ENCODE data around the gene APOA4.
"Not testable (repeated sequence)": the region's sequence is repeated elsewhere in the genome, so short reads cannot be mapped to it uniquely, and the experiment has no call there.

Gene APOA4

GRCh38 chr11:116813781-116814471 lies 9.2 kb downstream of the APOA4 start:
- DNase-seq, result no peak
- in situ Hi-C loops (cut with HindIII; ENCODE audit: low pct_ligation_motif_present, low pct_unique_long_range_greater_than_20kb, low sequenced_read_pairs), result no loop called here

- in situ Hi-C loops (cut with HindIII; ENCODE audit: low pct_ligation_motif_present, low pct_unique_long_range_greater_than_20kb, low sequenced_read_pairs), result no loop called here
- no peak for DNase-seq
Measured at GRCh38 chr11:116813170-116813569, 9.9 kb downstream of the APOA4 start.

GRCh38 chr11:116812109-116812508 lies 11.0 kb downstream of the APOA4 start:
- in situ Hi-C loops (cut with HindIII; ENCODE audit: low pct_ligation_motif_present, low pct_unique_long_range_greater_than_20kb, low sequenced_read_pairs), result no loop called here
- DNase-seq, result no peak

- in situ Hi-C loops (cut with HindIII; ENCODE audit: low pct_ligation_motif_present, low pct_unique_long_range_greater_than_20kb, low sequenced_read_pairs), result no loop called here
- DNase-seq, result no peak
Measured at GRCh38 chr11:116811194-116811593, 11.9 kb downstream of the APOA4 start.

GRCh38 chr11:116808262-116809175 lies 14.6 kb downstream of the APOA4 start:
- no peak for DNase-seq
- in situ Hi-C loops (cut with HindIII; ENCODE audit: low pct_ligation_motif_present, low pct_unique_long_range_greater_than_20kb, low sequenced_read_pairs), result no loop called here

- no peak for DNase-seq
- in situ Hi-C loops (cut with HindIII; ENCODE audit: low pct_ligation_motif_present, low pct_unique_long_range_greater_than_20kb, low sequenced_read_pairs), result no loop called here
Measured at GRCh38 chr11:116807601-116808261, 15.4 kb downstream of the APOA4 start.

- in situ Hi-C loops (cut with HindIII; ENCODE audit: low pct_ligation_motif_present, low pct_unique_long_range_greater_than_20kb, low sequenced_read_pairs), result no loop called here
- DNase-seq, result no peak
Measured at GRCh38 chr11:116804001-116804400, 19.1 kb downstream of the APOA4 start.

DNA sequence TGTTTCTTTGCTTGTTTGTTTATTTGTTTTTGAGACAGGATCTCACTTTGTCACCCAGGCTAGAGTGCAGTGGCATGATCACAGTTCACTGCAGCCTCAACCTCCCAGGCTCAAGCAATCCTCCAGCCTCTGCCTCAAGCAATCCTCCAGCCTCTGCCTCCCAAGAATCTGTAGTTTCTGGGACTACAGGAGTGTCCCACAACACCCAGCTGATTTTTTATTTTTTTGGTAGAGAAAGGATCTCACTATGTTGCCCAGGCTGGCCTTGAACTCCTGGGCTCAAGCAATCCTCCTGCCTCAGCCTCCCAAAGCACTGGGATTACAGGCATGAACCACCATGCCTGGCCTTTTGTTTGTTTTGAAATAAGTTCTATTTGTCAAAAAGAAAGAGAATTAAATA lies 21.4 kb downstream of the APOA4 start:
- DNase-seq; in situ Hi-C loops (cut with HindIII; ENCODE audit: low pct_ligation_motif_present, low pct_unique_long_range_greater_than_20kb, low sequenced_read_pairs): not testable (repeated sequence)

GRCh38 chr11:116800610-116801009 lies 22.5 kb downstream of the APOA4 start:
- in situ Hi-C loops (cut with HindIII; ENCODE audit: low pct_ligation_motif_present, low pct_unique_long_range_greater_than_20kb, low sequenced_read_pairs), result no loop called here
- DNase-seq, result no peak

- in situ Hi-C loops (cut with HindIII; ENCODE audit: low pct_ligation_motif_present, low pct_unique_long_range_greater_than_20kb, low sequenced_read_pairs), result no loop called here
- DNase-seq, result no peak
Measured at GRCh38 chr11:116798368-116798767, 24.7 kb downstream of the APOA4 start.

DNA sequence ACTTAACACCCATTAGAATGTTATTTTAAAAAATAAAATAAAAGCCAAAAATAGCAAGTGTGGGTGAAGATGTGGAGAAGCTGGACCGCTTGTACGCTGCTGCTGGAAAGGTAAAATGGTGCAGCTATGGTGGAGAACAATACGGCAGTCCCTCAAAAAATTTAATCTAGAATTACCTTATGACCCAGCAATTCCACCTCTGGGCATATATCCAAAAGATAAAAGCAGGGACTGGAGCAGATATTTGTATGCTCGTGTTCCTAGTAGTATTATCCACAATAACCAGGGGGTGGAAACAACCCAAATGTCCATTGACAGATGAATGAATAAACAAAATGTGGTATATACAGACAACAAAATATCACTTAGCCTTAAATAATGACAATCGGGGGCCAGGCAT lies 25.3 kb downstream of the APOA4 start:
- in situ Hi-C loops (cut with HindIII; ENCODE audit: low pct_ligation_motif_present, low pct_unique_long_range_greater_than_20kb, low sequenced_read_pairs), result no loop called here
- DNase-seq, result no peak

DNA sequence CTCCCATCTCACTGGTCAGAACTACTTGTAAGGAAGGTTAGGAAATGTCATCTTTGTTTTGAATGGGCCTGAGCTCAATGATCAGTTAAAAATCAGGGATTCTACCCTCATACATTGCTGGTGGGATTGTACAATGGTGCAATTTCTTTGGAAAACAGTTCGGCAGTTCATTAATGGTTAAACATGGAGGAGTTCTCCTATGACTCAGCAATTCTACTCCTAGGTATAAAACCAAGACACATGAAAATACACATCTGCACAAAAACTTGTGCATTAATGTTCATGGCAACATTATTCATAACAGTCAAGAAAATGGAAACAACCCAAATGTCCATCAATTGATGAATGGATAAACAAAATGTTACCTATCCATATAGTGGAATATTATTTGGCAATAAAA lies 26.6 kb downstream of the APOA4 start:
- no peak for DNase-seq
- in situ Hi-C loops (cut with HindIII; ENCODE audit: low pct_ligation_motif_present, low pct_unique_long_range_greater_than_20kb, low sequenced_read_pairs), result no loop called here

- in situ Hi-C loops (cut with HindIII; ENCODE audit: low pct_ligation_motif_present, low pct_unique_long_range_greater_than_20kb, low sequenced_read_pairs), result no loop called here
- no peak for DNase-seq
Measured at GRCh38 chr11:116794851-116795250, 28.3 kb downstream of the APOA4 start.

DNA sequence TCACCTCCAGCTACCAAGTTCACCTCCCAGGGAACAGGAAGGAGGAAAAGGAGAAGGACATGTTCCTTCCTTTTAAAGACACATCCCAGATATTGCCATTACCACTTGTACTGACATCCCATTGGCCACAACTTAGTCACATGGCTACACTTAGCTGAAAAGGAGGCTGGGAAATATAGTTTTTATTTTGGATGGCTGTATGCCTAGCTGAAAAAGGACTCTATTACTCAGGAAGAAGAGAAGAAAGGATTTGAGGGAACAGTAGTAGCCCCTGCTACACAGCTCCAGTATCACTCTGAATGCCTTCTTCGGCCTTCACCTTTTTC lies 29.4 kb downstream of the APOA4 start:
- peak; percentile 16 for DNase-seq
- in situ Hi-C loops (cut with HindIII; ENCODE audit: low pct_ligation_motif_present, low pct_unique_long_range_greater_than_20kb, low sequenced_read_pairs), result no loop called here

DNA sequence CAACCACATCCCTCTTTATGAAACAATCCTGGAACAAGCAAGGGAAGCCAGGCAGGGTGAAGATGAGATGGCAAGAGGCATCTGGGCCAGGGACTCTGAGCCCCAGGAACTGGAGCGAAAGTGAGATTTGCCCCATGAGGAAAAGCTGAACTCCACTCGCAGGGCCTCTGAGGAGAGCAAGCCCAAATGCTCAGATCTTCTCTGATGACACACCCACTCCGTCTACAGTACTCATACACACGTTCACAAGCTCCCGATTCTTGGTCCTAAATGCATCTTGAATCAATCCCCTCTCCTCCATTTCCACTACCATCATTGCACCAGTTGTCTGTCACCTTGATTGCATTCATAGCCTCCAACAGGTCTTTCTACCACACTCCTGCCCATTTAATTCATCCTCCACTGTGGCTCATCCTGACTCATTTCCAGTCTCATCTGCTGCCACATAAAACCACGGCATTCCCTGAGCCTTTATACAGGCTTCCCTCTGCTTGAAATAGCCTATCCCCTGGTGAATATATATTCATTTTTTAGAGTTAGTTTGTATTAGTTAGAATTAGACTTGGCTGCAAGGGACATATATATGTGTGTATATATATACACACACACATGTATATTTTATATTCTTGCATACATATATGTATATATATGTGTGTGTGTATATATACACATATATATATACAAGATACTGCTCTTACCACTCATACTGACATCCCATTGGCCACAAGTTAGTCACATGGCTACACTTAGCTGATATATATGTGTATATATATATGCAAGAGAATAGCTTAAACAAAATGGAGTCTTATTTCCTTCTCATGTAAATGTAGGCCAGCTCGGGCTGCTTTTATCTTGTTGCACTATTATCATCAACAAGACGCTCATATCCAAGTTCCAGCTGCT lies 30.0 kb downstream of the APOA4 start:
- peak; percentile 67 for DNase-seq
- in situ Hi-C loops (cut with HindIII; ENCODE audit: low pct_ligation_motif_present, low pct_unique_long_range_greater_than_20kb, low sequenced_read_pairs), result no loop called here

DNA sequence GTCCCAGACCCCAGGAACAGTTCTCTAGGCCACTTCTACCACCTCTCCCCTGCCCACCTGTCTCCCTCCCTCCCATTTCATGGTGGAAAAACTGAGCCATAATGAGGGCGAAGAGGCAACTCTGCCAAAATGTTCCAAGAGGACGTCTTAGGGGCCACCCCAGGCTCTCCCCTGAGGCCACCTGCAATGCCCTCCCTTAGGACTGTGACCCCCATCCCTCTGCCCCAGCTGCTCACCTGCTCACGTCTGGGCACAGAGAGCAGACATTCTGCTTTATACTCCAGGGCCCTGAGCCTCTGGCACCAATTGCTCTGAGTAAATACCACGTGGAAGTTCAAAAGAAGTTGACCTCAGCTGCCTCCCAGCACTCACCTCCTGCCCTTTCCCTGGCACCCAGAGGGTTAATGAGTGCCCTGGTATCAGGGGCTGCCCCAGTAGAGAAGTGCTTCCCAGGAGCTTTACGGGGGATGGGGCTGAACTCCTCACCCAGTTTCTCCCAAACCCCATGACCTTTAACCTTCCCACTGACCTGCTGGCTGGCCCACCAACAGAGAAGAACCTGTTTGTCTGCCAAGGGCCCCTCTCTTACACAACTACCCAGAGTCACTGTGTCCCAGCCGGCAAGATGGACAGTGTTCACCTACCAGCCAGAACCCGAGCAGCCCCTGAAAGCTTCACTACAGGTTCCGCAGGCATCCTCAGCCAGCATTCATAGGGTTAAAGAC lies 30.8 kb downstream of the APOA4 start:
- DNase-seq, result no peak
- in situ Hi-C loops (cut with HindIII; ENCODE audit: low pct_ligation_motif_present, low pct_unique_long_range_greater_than_20kb, low sequenced_read_pairs), result no loop called here

- in situ Hi-C loops (cut with HindIII; ENCODE audit: low pct_ligation_motif_present, low pct_unique_long_range_greater_than_20kb, low sequenced_read_pairs), result no loop called here
- no peak for DNase-seq
Measured at GRCh38 chr11:116791813-116792143, 31.3 kb downstream of the APOA4 start, which contains the start of gene APOA5. Gene APOA5 (minus strand): TSS chr11:116791879. CDS start chr11:116791860, 19 bp downstream.
